Measurements from ENCODE around the gene ZNF451.

Gene ZNF451

GRCh38 chr6:57068061-57068460, 21.9 kb upstream of the ZNF451 start:
- no peak for TF ChIP-seq ZFX (IDR thresholded peaks at IDR 0.05)
- TF ChIP-seq, protein P1, sequence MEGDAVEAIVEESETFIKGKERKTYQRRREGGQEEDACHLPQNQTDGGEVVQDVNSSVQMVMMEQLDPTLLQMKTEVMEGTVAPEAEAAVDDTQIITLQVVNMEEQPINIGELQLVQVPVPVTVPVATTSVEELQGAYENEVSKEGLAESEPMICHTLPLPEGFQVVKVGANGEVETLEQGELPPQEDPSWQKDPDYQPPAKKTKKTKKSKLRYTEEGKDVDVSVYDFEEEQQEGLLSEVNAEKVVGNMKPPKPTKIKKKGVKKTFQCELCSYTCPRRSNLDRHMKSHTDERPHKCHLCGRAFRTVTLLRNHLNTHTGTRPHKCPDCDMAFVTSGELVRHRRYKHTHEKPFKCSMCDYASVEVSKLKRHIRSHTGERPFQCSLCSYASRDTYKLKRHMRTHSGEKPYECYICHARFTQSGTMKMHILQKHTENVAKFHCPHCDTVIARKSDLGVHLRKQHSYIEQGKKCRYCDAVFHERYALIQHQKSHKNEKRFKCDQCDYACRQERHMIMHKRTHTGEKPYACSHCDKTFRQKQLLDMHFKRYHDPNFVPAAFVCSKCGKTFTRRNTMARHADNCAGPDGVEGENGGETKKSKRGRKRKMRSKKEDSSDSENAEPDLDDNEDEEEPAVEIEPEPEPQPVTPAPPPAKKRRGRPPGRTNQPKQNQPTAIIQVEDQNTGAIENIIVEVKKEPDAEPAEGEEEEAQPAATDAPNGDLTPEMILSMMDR (conservative IDR thresholded peaks at IDR 0.05), result no peak
- H3K27ac ChIP-seq, result no peak overlapping the region

- no peak overlapping the region for H3K27ac ChIP-seq
- TF ChIP-seq ZFX (IDR thresholded peaks at IDR 0.05), result no peak
- TF ChIP-seq, protein P1 (conservative IDR thresholded peaks at IDR 0.05), result no peak
These were observed 20.8 kb upstream of the ZNF451 start for GRCh38 chr6:57069228-57069627.

- no peak for TF ChIP-seq ZFX (IDR thresholded peaks at IDR 0.05)
- TF ChIP-seq, protein P1 (conservative IDR thresholded peaks at IDR 0.05), result no peak
- no peak overlapping the region for H3K27ac ChIP-seq
These were observed 20.1 kb upstream of the ZNF451 start for GRCh38 chr6:57069920-57070331.

DNA sequence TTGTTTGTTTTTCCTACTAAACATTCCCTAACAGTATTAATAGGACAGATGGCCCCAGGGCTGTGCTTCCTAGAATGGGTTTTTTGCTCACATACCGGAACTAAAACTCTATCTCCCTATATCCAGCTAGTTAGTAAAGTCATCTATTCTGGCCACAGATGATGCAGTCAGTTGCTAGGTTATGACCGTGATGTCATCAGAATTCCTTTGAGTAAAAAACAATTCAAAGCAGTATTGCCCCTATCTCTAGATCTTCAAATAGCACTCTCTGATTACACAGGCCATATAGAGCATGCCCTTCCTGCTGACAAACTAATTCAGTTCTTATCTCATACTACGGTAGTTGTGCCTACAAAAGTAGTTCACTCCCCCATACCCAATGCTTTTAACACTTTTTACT, 17.9 kb upstream of the ZNF451 start:
- H3K27ac ChIP-seq, result no peak overlapping the region

DNA sequence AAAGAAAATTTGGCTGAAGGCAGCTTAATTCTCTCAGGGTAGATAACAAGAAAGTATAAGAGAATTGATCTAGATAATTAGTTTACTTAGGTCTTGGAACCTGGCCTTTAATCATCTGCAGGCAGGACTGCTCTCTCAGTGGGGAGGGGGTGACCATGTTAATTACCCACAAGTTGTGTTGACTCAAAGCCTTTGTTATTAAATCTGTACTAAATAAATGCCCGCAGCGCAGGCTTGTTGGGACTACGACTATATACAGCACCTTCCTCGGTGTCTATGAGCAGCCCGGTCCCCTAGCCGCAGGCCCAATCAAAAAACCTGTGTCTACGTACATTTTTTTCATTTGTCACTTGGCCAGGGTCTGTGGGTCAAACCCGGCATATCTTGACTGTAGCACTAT, 15.6 kb upstream of the ZNF451 start:
- no peak overlapping the region for H3K27ac ChIP-seq
- no peak for TF ChIP-seq ZFX (IDR thresholded peaks at IDR 0.05)
- TF ChIP-seq, protein P1 (conservative IDR thresholded peaks at IDR 0.05), result no peak

More for the DNA sequence above, 17.9 kb upstream of the ZNF451 start:
- TF ChIP-seq, protein P1 (conservative IDR thresholded peaks at IDR 0.05), result no peak

GRCh38 chr6:57075092-57075491, 14.9 kb upstream of the ZNF451 start:
- no peak overlapping the region for H3K27ac ChIP-seq
- TF ChIP-seq ZFX (IDR thresholded peaks at IDR 0.05), result no peak
- TF ChIP-seq, protein P1 (conservative IDR thresholded peaks at IDR 0.05), result peak; percentile 22

DNA sequence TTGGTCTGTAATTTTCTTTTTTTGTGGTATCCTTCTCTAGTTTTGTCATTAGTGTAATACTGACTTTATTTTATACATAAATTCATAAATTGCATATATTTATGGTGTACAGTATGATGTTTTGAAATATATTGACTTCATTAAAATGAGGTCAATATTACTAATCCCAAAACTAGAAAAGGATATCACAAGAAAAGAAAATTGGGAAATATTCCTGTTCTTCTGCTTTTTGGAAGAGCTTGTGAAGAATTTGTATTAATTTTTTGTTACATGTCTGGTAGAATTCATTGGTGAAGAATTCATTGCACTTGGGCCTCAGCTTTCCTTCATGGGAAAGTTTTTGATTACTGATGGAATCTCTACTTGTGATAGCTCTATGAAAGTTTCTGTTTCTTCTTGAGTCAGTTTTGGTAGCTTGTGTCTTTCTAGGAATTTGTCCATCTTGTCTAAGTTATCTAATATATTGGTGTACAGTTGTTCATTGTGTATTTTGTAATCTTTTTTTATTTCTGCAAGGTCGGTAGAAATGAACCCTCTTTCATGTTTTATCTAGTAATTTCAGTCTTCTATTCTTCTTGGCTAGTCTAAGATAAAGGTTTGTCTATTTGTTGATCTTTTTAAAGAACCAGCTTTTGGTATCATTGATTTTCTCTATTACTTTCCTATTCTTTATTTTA, 11.3 kb upstream of the ZNF451 start:
- TF ChIP-seq, protein P1 (conservative IDR thresholded peaks at IDR 0.05), result no peak
- no peak for TF ChIP-seq ZFX (IDR thresholded peaks at IDR 0.05)
- no peak overlapping the region for H3K27ac ChIP-seq
